DND-41 (cell line): Measurements from ENCODE around the gene DOHH.

Source experiments
- EZH2 ChIP-seq: IDR thresholded peaks from 3 replicates; pipeline ENCODE4 v1.6.1; 2012; ENCODE audit warnings: borderline replicate concordance, low read depth, mild to moderate bottlenecking, moderate library complexity, low read length, inconsistent platforms; ENCODE audit not compliant: severe bottlenecking
- TF ChIP-seq, protein P1 (sequence below): IDR thresholded peaks from 2 replicates; pipeline ENCODE4 v1.5.1; 2012; ENCODE audit warnings: borderline replicate concordance, low read length, moderate library complexity, mild to moderate bottlenecking; ENCODE audit not compliant: poor library complexity, severe bottlenecking; ENCODE audit errors: extremely low read depth

DNA sequence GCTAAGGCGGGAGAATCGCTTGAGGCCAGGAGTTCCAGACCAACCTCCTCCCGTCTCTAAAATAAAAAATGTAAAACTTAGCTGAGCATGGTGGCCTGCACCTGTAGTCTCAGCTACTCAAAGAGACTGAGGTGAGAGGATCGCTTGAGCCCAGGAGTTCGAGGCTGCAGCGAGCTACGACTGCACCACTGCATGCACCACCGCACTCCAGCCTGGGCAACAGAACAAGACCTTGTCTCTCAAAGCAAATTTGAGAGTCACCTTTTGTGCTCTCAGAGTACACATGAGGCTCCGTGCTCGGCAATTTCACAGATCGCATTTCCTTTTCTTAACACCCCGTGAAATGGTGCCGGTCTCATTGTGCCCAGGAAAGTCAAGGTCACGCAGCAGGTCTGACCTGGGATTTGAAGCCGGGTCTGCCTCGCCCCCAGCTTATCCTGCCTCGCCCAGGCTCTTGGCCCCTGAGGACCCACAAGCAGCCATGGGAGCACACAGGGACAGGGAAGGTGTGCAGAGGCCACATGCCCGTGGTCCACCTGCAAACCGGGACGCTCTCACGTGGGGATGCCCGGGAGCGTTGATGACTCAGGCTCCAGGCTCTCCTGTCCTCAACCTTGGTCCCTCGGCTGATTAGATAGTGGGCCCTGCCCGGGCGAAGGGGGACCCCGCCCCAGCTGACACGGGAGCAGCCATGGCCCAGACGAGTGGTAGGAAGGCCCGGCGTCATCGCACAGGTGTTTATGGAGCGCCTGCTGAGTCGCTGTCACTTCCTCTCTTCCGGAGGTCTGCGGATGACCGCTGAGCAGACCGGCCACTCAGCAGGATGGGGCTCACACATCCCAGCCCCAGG, 19.0 kb downstream of the DOHH start:
- TF ChIP-seq, protein P1, sequence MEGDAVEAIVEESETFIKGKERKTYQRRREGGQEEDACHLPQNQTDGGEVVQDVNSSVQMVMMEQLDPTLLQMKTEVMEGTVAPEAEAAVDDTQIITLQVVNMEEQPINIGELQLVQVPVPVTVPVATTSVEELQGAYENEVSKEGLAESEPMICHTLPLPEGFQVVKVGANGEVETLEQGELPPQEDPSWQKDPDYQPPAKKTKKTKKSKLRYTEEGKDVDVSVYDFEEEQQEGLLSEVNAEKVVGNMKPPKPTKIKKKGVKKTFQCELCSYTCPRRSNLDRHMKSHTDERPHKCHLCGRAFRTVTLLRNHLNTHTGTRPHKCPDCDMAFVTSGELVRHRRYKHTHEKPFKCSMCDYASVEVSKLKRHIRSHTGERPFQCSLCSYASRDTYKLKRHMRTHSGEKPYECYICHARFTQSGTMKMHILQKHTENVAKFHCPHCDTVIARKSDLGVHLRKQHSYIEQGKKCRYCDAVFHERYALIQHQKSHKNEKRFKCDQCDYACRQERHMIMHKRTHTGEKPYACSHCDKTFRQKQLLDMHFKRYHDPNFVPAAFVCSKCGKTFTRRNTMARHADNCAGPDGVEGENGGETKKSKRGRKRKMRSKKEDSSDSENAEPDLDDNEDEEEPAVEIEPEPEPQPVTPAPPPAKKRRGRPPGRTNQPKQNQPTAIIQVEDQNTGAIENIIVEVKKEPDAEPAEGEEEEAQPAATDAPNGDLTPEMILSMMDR: no peak
- TF ChIP-seq EZH2: no peak
